PFSK-1 (cell line): ENCODE data around the gene SNX30.

Experiments used
- FOXP2 ChIP-seq: optimal IDR thresholded peaks from 2 replicates; pipeline ENCODE3; 2011; ENCODE audit warnings: borderline replicate concordance, control low read depth, inconsistent platforms; ENCODE audit not compliant: insufficient read depth; ENCODE audit errors: extremely low read length, extremely low read depth
- POLR2AphosphoS5 ChIP-seq: IDR thresholded peaks from 2 replicates; pipeline ENCODE4 v1.6.1; 2012; ENCODE audit warnings: low read depth, mild to moderate bottlenecking, control low read depth, low read length, moderate library complexity
- REST ChIP-seq, 2 experiments: IDR thresholded peaks; 2 replicates each; pipeline versions ENCODE4 v1.6.1 to v1.8.0; 2011 to 2012; ENCODE audit warnings: low read depth in 2 of 2, low read length in 2 of 2, control low read depth in 1 of 2, inconsistent platforms in 1 of 2, mild to moderate bottlenecking in 1 of 2, moderate library complexity in 1 of 2; ENCODE audit not compliant: insufficient read depth in 1 of 2
- SIN3A ChIP-seq: IDR thresholded peaks from 2 replicates; pipeline ENCODE4 v1.6.1; 2012; ENCODE audit warnings: mild to moderate bottlenecking, low read length, moderate library complexity, borderline replicate concordance; ENCODE audit not compliant: insufficient read depth
- TAF1 ChIP-seq: IDR thresholded peaks from 2 replicates; pipeline ENCODE4 v1.6.1; 2012; ENCODE audit warnings: low read length, control low read depth, borderline replicate concordance; ENCODE audit not compliant: insufficient read depth

Gene SNX30

GRCh38 chr9:112869917-112870316 is 119.4 kb downstream of the SNX30 start:
- TF ChIP-seq POLR2AphosphoS5, result no peak
- TF ChIP-seq REST (IDR thresholded peaks at IDR 0.05; ENCODE audit: insufficient read depth in 1 of 2, low read depth in 2 of 2, low read length in 2 of 2), result no peak
- no peak for TF ChIP-seq SIN3A
- TF ChIP-seq FOXP2, result no peak
- TF ChIP-seq TAF1, result no peak

- no peak for TF ChIP-seq FOXP2
- TF ChIP-seq SIN3A, result no peak
Observed at GRCh38 chr9:112870556-112870955, 120.0 kb downstream of the SNX30 start.

DNA sequence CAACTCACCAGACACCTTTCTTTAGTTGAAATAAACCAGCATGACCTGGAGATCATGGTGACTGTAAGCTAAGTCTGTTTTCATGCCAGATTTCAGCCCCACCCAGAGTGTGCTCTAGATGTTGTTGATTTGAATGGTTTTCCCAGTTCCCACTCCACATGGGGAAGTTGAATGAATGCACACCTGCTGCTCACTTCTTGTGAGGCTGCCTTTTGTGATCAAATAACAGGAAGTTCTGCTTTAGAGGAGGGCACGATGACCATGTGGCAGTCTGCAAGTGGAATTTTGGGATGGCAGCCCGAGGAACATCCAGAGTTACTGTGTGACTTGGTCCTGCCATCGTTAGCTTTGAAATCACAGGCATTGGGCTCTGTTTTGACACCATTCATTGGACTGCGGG is 121.5 kb downstream of the SNX30 start:
- no peak for TF ChIP-seq SIN3A
- no peak for TF ChIP-seq POLR2AphosphoS5
- TF ChIP-seq TAF1, result no peak
- no peak for TF ChIP-seq REST (IDR thresholded peaks at IDR 0.05; ENCODE audit: insufficient read depth in 1 of 2, low read depth in 2 of 2, low read length in 2 of 2)
- TF ChIP-seq FOXP2, result no peak

GRCh38 chr9:112873773-112874405 is 123.3 kb downstream of the SNX30 start:
- no peak for TF ChIP-seq FOXP2
- TF ChIP-seq SIN3A, result no peak
- TF ChIP-seq REST (IDR thresholded peaks at IDR 0.05; ENCODE audit: insufficient read depth in 1 of 2, low read depth in 2 of 2, low read length in 2 of 2), result no peak
- no peak for TF ChIP-seq POLR2AphosphoS5
- TF ChIP-seq TAF1, result no peak

GRCh38 chr9:112878752-112879151 is 128.2 kb downstream of the SNX30 start:
- no peak for TF ChIP-seq FOXP2
- no peak for TF ChIP-seq TAF1
- no peak for TF ChIP-seq SIN3A
- TF ChIP-seq POLR2AphosphoS5, result no peak
- no peak for TF ChIP-seq REST (IDR thresholded peaks at IDR 0.05; ENCODE audit: insufficient read depth in 1 of 2, low read depth in 2 of 2, low read length in 2 of 2)
